ENCODE results near the gene TMEM203.

TMEM203 gene

DNA sequence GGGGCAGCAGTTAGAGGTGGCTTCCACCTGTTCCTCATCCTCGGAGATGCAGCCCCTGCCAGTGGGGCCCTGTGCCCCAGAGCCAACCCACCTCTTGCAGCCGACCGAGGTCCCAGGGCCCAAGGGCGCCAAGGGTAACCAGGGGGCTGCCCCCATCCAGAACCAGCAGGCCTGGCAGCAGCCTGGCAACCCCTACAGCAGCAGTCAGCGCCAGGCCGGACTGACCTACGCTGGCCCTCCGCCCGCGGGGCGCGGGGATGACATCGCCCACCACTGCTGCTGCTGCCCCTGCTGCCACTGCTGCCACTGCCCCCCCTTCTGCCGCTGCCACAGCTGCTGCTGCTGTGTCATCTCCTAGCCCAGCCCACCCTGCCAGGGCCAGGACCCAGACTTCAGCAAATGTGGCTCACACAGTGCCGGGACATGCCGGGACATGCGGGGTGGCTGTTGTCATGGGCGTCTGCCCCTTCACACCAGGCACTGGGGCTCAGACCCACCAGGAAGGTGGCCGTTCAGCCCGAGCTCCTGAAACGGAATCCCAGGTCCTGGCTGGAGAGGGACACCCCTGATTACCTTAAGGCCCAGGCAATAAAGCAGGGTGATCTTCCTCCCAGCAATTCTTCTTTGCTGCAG is 20.4 kb upstream of the TMEM203 start:
- Histone ChIP-seq H3K4me3 (ENCODE audit: low read length) (no peak overlapping the region), H3K36me3 (replicated peaks; ENCODE audit: insufficient read depth, low read length) (no peaks in the 10 kb centered on the region), H2AFZ (ENCODE audit: low read length) (no peak overlapping the region), H3K9me3 (replicated peaks; ENCODE audit: insufficient read depth, low read length) (no peaks in the 10 kb centered on the region), H3K79me2 (ENCODE audit: low read length) (no peaks in the 10 kb centered on the region), H3F3A (ENCODE audit: insufficient read depth, low read length) (no peaks in the 10 kb centered on the region; the same call in 1 of the 2 replicates), H3K9me2 (replicated peaks; ENCODE audit: insufficient read depth, low read length) (no peaks in the 10 kb centered on the region), H3K4me2 (ENCODE audit: low read depth, low read length) (no peak overlapping the region), H3K4me1 (ENCODE audit: low read length) (peaks cover 9% of the 10 kb centered on the region; the same call in 1 of the 2 replicates), H3K9ac (ENCODE audit: low read length) (no peak overlapping the region), H3K27ac (ENCODE audit: low read length) (no peak overlapping the region), H3K27me3 (replicated peaks; ENCODE audit: insufficient read depth, low read length) (peaks cover 28% of the 10 kb centered on the region), H4K20me1 (ENCODE audit: insufficient read depth, low read length) (no peaks in the 10 kb centered on the region)
- TF ChIP-seq, protein P1, sequence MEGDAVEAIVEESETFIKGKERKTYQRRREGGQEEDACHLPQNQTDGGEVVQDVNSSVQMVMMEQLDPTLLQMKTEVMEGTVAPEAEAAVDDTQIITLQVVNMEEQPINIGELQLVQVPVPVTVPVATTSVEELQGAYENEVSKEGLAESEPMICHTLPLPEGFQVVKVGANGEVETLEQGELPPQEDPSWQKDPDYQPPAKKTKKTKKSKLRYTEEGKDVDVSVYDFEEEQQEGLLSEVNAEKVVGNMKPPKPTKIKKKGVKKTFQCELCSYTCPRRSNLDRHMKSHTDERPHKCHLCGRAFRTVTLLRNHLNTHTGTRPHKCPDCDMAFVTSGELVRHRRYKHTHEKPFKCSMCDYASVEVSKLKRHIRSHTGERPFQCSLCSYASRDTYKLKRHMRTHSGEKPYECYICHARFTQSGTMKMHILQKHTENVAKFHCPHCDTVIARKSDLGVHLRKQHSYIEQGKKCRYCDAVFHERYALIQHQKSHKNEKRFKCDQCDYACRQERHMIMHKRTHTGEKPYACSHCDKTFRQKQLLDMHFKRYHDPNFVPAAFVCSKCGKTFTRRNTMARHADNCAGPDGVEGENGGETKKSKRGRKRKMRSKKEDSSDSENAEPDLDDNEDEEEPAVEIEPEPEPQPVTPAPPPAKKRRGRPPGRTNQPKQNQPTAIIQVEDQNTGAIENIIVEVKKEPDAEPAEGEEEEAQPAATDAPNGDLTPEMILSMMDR (IDR thresholded peaks at IDR 0.05; ENCODE audit: low read length), result no peak
- TF ChIP-seq EZH2 (optimal IDR thresholded peaks at IDR 0.05; ENCODE audit: low read depth, low read length) (no peak), EZH2phosphoT487 (IDR thresholded peaks at IDR 0.05; ENCODE audit: low read length) (no peak)
- DNase-seq, result no peak

DNA sequence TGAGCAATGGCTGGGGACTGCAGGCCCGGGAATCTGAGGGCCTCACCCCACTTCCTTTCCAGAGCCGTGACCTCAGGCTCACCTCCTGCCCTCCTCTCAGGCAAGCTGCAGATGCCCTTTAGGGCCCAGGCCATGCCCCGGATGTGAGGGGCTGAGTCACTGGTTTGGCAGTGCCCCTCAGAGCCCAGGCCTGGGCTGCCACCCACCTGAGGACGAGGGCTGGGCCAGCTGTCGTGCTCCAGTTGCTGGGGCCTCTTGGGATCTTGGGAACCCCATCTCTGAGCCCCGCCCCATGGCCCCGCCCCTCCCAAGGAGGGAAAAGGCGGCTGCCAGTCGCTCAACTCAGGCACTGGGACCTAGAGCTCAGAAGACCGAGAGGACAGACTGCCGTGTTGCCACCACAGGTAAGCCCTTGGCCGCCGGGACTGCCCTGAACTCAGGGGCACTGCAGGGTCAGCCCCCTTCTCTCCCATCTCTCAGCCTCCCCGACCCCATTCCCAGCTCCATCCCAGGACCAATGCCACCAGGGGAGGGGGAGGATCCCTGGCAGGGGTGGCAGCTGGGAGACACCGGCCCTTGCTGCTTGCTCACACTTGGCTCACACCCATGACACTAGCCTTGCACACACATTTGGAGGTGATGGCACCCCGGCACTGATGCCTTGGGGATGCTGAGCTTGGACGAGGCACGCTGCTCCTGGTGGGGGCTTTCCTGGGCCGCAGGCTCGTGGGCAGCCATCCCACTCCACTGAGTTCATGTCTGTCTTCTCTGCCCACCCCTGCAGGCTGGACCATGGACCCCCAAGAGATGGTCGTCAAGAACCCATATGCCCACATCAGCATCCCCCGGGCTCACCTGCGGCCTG is 19.6 kb upstream of the TMEM203 start, which contains the start of gene CYSRT1:
Gene CYSRT1 (plus strand): TSS at position 345 of the 865 bp plus-strand sequence. CDS start 448 bp downstream, at position 793.
- peak within 1 kb of the TSS; percentile 77 for H3K4me2 ChIP-seq (ENCODE audit: low read depth, low read length)
- H3K27ac ChIP-seq (ENCODE audit: low read length), result no peak within 1 kb of the TSS
- peaks cover 21% of the 10 kb centered on the region for H3K27me3 ChIP-seq (replicated peaks; ENCODE audit: insufficient read depth, low read length)
- peak within 1 kb of the TSS; percentile 91 for H2AFZ ChIP-seq (ENCODE audit: low read length)
- peak within 1 kb of the TSS; percentile 85 for H3K9ac ChIP-seq (ENCODE audit: low read length)
- DNase-seq, result no peak
- H3K9me2 ChIP-seq (replicated peaks; ENCODE audit: insufficient read depth, low read length), result no peaks in the 10 kb centered on the region
- no peaks in the 10 kb centered on the region for H3K9me3 ChIP-seq (replicated peaks; ENCODE audit: insufficient read depth, low read length)
- H4K20me1 ChIP-seq (ENCODE audit: insufficient read depth, low read length), result no peaks in the 10 kb centered on the region
- H3K79me2 ChIP-seq (ENCODE audit: low read length), result no peaks in the 10 kb centered on the region
- no peaks in the 10 kb centered on the region; the same call in 1 of the 2 replicates for H3F3A ChIP-seq (ENCODE audit: insufficient read depth, low read length)
- H3K4me1 ChIP-seq (ENCODE audit: low read length), result peaks cover 9% of the 10 kb centered on the region; the same call in 1 of the 2 replicates
- H3K4me3 ChIP-seq (ENCODE audit: low read length), result peak within 1 kb of the TSS; percentile 78
- no peaks in the 10 kb centered on the region for H3K36me3 ChIP-seq (replicated peaks; ENCODE audit: insufficient read depth, low read length)
- no peak for TF ChIP-seq EZH2phosphoT487 (IDR thresholded peaks at IDR 0.05; ENCODE audit: low read length)
- no peak for TF ChIP-seq EZH2 (optimal IDR thresholded peaks at IDR 0.05; ENCODE audit: low read depth, low read length)
- TF ChIP-seq, protein P1 (IDR thresholded peaks at IDR 0.05; ENCODE audit: low read length), result no peak

DNA sequence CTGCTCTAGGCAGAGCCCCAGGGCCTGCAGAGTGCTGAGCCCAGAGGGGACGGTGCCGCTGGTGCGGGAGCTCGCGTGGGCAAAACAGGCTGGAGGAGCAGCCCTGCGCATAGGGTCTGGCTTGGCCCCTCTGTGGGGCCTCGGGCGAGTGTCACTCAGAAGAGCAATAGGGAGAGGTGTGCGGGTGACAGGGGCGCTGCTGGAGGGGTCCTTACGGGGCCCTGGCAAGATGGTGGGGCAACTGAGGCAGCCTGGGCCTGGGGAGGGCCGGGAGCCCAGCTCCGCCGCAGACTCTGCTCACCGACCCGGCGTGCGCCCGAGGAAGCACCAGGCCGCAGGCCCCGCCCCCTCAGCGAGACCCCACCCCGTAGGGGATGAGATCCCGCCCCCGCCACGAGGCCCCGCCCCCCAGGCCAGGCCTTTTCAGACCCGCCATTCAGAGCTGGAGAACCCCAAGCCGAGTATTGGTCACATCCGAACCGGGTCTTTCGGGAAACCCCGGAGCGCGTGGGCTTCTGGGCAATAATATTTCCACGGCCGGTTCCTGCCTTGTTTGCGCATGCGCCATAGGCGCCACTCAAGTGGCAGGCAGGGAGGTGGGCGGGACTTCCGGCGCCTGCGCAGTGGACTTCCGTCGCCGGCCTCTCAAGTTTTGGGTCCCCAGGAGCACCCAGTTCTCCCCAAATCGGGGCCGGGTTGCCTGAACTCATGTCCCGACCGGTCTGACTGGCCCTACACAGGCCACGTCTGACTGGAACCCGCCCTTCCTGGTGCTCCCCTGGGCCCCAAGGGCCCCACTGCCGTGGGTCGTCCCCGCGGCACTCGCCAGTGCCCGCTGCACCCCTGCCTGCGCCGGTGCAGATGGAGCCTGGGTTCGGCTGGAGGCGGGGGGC is 17.9 kb upstream of the TMEM203 start:
- peak overlapping the region; percentile 85 for H3K9ac ChIP-seq (ENCODE audit: low read length)
- no peaks in the 10 kb centered on the region for H3K9me2 ChIP-seq (replicated peaks; ENCODE audit: insufficient read depth, low read length)
- peak overlapping the region; percentile 97 for H3K4me2 ChIP-seq (ENCODE audit: low read depth, low read length)
- TF ChIP-seq, protein P1 (IDR thresholded peaks at IDR 0.05; ENCODE audit: low read length), result no peak
- TF ChIP-seq EZH2phosphoT487 (IDR thresholded peaks at IDR 0.05; ENCODE audit: low read length), result no peak
- no peak for TF ChIP-seq EZH2 (optimal IDR thresholded peaks at IDR 0.05; ENCODE audit: low read depth, low read length)
- peak overlapping the region; percentile 32; the same call in 1 of the 2 replicates for H3K27ac ChIP-seq (ENCODE audit: low read length)
- peak overlapping the region; percentile 78 for H3K4me3 ChIP-seq (ENCODE audit: low read length)
- H2AFZ ChIP-seq (ENCODE audit: low read length), result peak overlapping the region; percentile 91
- H3K79me2 ChIP-seq (ENCODE audit: low read length), result no peaks in the 10 kb centered on the region
- no peaks in the 10 kb centered on the region for H4K20me1 ChIP-seq (ENCODE audit: insufficient read depth, low read length)
- H3K9me3 ChIP-seq (replicated peaks; ENCODE audit: insufficient read depth, low read length), result no peaks in the 10 kb centered on the region
- no peaks in the 10 kb centered on the region for H3K36me3 ChIP-seq (replicated peaks; ENCODE audit: insufficient read depth, low read length)
- no peaks in the 10 kb centered on the region; the same call in 1 of the 2 replicates for H3F3A ChIP-seq (ENCODE audit: insufficient read depth, low read length)
- peaks cover 3% of the 10 kb centered on the region for H3K27me3 ChIP-seq (replicated peaks; ENCODE audit: insufficient read depth, low read length)
- peak; percentile 99 for DNase-seq
- peaks cover 9% of the 10 kb centered on the region; the same call in 1 of the 2 replicates for H3K4me1 ChIP-seq (ENCODE audit: low read length)
